HG03520 (cell line): ENCODE data around the gene RNF152.

ENCODE experiments used
- ATAC-seq: cut with Tn5 transposase; IDR thresholded peaks from one replicate; pipeline ENCODE4 v1.9.1; 2021; ENCODE audit warnings: mild to moderate bottlenecking, moderate library complexity; ENCODE audit not compliant: unreplicated experiment

RNF152 gene

GRCh38 chr18:61855449-61856378, 37.1 kb downstream of the RNF152 start:
- ATAC-seq, result no peak

GRCh38 chr18:61854578-61855448, 38.0 kb downstream of the RNF152 start:
- ATAC-seq, result no peak

- no peak for ATAC-seq
Measured at GRCh38 chr18:61853855-61854254, 39.0 kb downstream of the RNF152 start.

DNA sequence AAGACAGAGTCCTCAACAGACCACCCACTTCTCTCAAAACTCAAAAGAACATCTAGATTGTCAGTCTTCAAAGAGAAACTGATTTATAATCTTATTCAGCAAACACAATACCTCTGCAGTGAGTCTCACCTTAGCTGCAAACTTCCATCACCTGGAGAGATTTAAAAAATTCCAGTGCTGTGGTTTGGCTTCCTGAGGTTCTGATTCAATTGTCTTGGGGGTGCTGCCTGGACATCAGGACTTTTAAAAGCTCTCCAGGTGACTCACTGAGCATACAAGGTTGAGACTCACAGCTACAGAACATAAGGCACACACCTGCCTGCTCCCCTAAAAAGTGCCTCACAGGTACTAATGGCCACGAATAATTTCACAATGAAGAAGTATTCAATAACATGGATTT, 40.3 kb downstream of the RNF152 start:
- no peak for ATAC-seq

DNA sequence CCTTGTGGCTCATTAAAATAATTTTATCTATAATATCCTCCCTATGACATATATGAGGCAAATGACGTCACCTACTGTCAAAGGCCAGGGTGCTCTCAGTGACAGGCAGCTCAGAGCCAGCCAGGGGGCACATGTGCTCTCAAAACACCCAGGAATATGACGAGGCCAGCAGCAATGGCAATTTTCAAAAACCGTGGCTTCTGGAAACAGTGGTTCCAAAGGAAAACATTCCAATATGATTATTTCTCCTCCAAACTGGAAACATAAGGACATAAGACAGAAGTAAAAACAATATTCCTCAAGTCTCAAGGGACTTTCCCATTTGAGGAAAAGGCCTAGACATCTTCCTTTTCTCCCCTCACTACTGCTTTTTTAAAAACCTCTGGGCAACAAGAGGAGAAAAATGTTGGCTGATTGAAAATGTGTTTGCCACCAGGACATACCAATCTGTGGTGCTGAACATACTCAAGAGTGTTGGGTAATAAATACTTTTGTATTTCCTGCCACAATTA, 40.8 kb downstream of the RNF152 start:
- no peak for ATAC-seq

GRCh38 chr18:61851279-61851678, 41.5 kb downstream of the RNF152 start:
- ATAC-seq, result no peak

GRCh38 chr18:61850756-61851155, 42.1 kb downstream of the RNF152 start:
- no peak for ATAC-seq

GRCh38 chr18:61847164-61847791, 45.5 kb downstream of the RNF152 start:
- ATAC-seq, result no peak

GRCh38 chr18:61845197-61845596, 47.6 kb downstream of the RNF152 start:
- ATAC-seq, result no peak

DNA sequence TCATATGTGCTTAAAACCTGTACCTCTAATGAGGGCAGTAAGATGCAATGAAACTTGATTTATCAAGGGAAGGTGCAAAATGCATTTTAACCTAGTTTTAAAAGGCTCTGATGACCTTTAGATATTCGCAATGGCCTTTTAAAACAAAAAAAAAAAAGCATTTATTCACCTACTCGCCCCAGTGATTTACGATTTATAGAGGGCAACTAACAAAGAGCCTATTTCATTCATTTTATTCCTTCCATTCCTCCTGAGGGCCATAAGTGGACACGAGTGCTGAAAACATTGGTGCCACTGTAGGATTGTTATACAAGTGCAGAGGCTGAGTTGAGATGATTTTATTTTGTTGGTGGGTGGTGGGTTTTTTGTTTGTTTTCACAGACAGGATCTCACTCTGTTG, 48.1 kb downstream of the RNF152 start:
- ATAC-seq, result no peak

DNA sequence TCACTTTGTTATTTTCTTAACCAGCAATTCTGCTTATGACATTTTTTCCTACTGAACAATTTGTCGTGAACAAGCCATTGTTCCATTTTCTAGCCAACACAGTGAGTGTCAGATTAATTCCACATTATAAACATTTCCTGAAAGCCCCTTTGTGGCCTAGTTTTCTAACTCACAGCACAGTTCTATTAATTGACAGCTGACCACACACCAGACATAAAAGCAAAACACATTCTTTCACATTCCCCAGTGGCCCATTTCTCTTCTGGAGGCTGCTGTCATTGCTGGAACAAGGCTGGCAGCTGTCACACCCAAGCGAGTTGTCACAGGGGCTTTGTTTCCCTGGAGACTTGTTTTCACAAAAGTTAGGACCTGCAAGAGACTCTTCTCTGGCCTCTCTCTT, 50.7 kb downstream of the RNF152 start:
- ATAC-seq, result no peak

DNA sequence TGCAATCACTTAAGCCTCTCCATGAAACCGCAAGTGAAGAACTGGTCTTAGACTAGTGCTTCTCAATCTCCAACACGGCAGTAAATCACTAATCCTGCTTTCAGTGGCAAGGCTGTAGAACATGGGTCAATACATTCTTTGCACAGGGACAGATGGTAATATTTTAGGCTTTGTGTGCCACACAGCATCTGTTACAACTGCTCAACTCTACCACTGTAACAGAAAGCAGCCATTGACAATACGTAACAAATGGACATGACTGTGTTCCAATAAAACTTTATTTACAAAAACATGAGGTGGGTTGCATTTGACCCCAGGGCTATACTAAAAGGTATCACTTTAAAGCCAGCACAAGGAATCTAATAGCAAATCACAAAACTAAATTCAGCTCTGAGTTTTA, 51.1 kb downstream of the RNF152 start:
- no peak for ATAC-seq

- no peak for ATAC-seq
Measured at GRCh38 chr18:61840324-61840723, 52.5 kb downstream of the RNF152 start.

DNA sequence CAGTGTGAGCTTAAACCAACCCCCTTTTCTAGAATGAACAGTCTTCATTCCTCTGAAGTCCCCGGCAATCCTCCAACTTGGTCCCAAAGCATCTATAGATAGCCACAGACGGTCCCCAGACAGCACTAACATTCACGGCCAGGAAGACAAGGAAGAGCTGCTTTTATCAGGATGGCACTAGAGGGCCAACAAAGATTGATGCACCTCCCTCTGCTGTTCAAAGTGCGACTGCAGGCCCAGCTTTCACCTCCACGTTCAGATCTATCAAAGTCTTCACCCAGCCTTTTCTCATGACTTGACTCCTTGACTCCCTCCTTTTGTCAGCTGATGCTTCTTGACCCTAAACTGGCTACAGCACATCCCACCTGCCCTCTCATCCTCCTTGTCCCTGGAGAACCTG, 54.3 kb downstream of the RNF152 start:
- ATAC-seq, result no peak

DNA sequence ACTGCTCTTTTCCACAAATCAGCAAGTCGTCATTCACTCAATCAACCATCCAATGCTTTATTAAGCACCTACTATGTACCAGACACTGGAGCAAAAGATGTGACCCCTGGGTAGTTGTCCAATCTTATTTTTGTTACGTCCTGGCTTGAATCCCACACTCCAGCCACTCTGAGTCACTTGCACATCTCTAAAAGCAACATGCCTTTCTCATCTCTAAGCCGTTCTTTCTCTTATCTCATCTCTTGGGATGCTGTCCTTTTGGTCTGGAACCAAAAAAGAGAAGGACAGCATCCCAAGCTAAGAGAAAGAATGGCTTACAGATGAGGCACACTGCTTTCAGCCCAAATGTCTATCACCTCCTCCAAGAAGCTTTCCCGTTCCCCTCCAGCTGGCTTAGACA, 58.8 kb downstream of the RNF152 start:
- no peak for ATAC-seq

GRCh38 chr18:61833387-61833786, 59.4 kb downstream of the RNF152 start:
- no peak for ATAC-seq

GRCh38 chr18:61832858-61833257, 59.9 kb downstream of the RNF152 start:
- ATAC-seq, result no peak

GRCh38 chr18:61831071-61831470, 61.7 kb downstream of the RNF152 start:
- ATAC-seq, result no peak

GRCh38 chr18:61829108-61829507, 63.7 kb downstream of the RNF152 start:
- no peak for ATAC-seq

DNA sequence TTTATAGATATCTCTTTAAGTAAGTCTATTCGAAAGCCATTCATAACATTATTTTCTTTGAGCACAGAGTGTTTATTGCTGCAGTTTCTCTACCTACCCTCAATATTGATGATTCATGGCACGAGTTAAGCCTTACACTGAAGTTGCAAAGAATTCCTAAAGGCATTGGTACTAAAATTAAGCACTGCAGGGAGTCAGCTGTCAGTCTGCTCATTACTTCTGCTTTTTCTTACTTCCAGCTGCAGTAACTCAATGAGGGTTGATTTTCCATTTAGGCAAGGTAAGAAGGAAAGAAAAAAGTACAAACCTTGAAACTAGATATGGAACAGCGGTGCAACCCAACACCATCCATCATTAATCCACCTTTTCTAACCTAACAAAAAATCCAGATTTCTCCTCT, 65.2 kb downstream of the RNF152 start:
- no peak for ATAC-seq

- ATAC-seq, result no peak
Measured at GRCh38 chr18:61825386-61825785, 67.4 kb downstream of the RNF152 start.
